OCI-LY3 (cell line): ENCODE measurements around the gene ZSCAN10.

Experiments used
- EZH2phosphoT487 ChIP-seq: fragments of 200-600 bp; shearing (Covaris generic); IDR thresholded peaks from 2 replicates; pipeline ENCODE4 v1.6.1; 2018; ENCODE audit warnings: antibody characterized with exemption, mixed run types, low read depth
- TF ChIP-seq, protein P1 (sequence below): fragments of 200-600, 300-600 bp; sonication (generic); IDR thresholded peaks from 2 replicates; pipeline ENCODE4 v1.5.1; 2014; ENCODE audit warnings: antibody characterized with exemption, low read length, low read depth

DNA sequence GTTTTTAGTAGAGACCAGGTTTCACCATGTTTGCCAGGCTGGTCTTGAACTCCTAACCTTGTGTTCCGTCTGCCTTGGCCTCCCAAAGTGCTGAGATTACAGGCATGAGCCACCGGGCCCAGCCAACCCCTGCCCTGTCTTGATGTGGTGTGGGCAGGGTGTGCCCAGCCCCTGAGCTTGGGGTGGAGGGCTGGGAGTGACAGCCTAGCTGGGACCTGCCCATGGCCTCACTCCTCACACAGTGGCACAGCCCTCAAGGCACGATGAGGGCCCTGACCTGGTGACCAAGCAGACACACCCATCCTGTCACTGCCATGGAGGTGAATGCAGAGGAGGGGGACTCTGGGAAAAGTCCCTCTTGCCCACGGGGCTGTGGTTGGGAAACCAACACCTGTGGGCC, 30.6 kb downstream of the ZSCAN10 start:
- TF ChIP-seq EZH2phosphoT487, result no peak
- TF ChIP-seq, protein P1, sequence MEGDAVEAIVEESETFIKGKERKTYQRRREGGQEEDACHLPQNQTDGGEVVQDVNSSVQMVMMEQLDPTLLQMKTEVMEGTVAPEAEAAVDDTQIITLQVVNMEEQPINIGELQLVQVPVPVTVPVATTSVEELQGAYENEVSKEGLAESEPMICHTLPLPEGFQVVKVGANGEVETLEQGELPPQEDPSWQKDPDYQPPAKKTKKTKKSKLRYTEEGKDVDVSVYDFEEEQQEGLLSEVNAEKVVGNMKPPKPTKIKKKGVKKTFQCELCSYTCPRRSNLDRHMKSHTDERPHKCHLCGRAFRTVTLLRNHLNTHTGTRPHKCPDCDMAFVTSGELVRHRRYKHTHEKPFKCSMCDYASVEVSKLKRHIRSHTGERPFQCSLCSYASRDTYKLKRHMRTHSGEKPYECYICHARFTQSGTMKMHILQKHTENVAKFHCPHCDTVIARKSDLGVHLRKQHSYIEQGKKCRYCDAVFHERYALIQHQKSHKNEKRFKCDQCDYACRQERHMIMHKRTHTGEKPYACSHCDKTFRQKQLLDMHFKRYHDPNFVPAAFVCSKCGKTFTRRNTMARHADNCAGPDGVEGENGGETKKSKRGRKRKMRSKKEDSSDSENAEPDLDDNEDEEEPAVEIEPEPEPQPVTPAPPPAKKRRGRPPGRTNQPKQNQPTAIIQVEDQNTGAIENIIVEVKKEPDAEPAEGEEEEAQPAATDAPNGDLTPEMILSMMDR, result no peak
